Measurements from ENCODE around the gene PLSCR1.
"Not testable (repeated sequence)": the region's sequence is repeated elsewhere in the genome, so short reads cannot be mapped to it uniquely, and the experiment has no call there.

The PLSCR1 gene

DNA sequence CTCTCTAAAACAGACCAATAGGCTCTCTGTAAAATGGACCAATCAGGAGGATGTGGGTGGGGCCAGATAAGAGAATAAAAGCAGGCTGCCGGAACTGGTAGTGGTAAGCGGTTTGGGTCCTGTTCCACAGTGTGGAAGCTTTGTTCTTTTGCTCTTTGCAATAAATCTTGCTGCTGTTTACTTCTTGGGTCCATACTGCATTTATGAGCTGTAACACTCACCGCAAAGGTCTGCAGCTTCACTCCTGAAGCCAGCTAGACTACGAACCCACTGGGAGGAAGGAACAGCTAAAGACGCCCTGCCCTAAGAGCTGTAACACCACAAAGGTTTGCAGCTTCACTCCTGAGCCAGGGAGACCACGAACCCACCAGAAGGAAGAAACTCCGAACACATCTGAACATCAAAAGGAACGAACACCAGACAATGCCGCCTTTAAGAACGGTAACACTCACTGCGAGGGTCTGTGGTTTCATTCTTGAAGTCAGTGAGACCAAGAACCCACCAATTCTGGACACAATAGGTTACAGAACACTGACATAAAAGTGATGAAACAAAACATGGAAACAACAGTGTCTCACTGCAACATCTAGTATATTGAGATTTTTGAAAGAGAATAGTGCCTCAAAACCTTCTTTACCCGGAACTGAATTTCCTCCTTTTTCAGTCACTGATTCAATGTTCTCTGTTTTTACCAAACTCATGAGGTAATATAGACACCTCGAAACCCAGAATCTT is 46.2 kb downstream of the PLSCR1 start:
- no peaks in the 10 kb centered on the region for H3K36me3 ChIP-seq (ENCODE audit: insufficient read depth, low read length)
- no peaks in the 10 kb centered on the region for H3K27me3 ChIP-seq (ENCODE audit: insufficient read depth, low read length)
- no peaks in the 10 kb centered on the region for H3K9me2 ChIP-seq (ENCODE audit: low read depth, low read length)
- H3K79me2 ChIP-seq (ENCODE audit: insufficient read depth, low read length), result no peaks in the 10 kb centered on the region
- H3K27ac ChIP-seq (ENCODE audit: low read depth, low read length, poor library complexity, severe bottlenecking), result no peak overlapping the region
- no peaks in the 10 kb centered on the region for H3F3A ChIP-seq (ENCODE audit: insufficient read depth, low read length)
- no peaks in the 10 kb centered on the region for H3K4me1 ChIP-seq (ENCODE audit: insufficient read depth, low read length, severe bottlenecking)
- H3K9me3 ChIP-seq (ENCODE audit: low read length), result no peaks in the 10 kb centered on the region
- no peak overlapping the region for H2AFZ ChIP-seq (ENCODE audit: low read length)
- no peak overlapping the region for H3K4me2 ChIP-seq (ENCODE audit: low read length)
- no peak overlapping the region for H3K9ac ChIP-seq (ENCODE audit: low read length)
- no peak overlapping the region for H3K4me3 ChIP-seq (ENCODE audit: low read depth, low read length, poor library complexity, severe bottlenecking)
- no peak for TF ChIP-seq CTCF (IDR thresholded peaks at IDR 0.05; ENCODE audit: low read length)
- TF ChIP-seq EZH2 (IDR thresholded peaks at IDR 0.05; ENCODE audit: borderline replicate concordance, low read length), result no peak
- H4K20me1 ChIP-seq (ENCODE audit: insufficient read depth, low read length), result no peaks in the 10 kb centered on the region

GRCh38 chr3:146497145-146497843 is 47.1 kb downstream of the PLSCR1 start:
- H3K9ac ChIP-seq (ENCODE audit: low read length); H3K79me2 ChIP-seq (ENCODE audit: insufficient read depth, low read length); H3K4me1 ChIP-seq (ENCODE audit: insufficient read depth, low read length, severe bottlenecking); H2AFZ ChIP-seq (ENCODE audit: low read length); H3K36me3 ChIP-seq (ENCODE audit: insufficient read depth, low read length); H3K4me2 ChIP-seq (ENCODE audit: low read length); H4K20me1 ChIP-seq (ENCODE audit: insufficient read depth, low read length); H3K4me3 ChIP-seq (ENCODE audit: low read depth, low read length, poor library complexity, severe bottlenecking); H3K9me3 ChIP-seq (ENCODE audit: low read length); H3K27me3 ChIP-seq (ENCODE audit: insufficient read depth, low read length); H3F3A ChIP-seq (ENCODE audit: insufficient read depth, low read length); H3K27ac ChIP-seq (ENCODE audit: low read depth, low read length, poor library complexity, severe bottlenecking); H3K9me2 ChIP-seq (ENCODE audit: low read depth, low read length): not testable (repeated sequence)

GRCh38 chr3:146496726-146497125 is 47.7 kb downstream of the PLSCR1 start:
- H3K36me3 ChIP-seq (ENCODE audit: insufficient read depth, low read length), result no peaks in the 10 kb centered on the region
- no peak overlapping the region for H3K9ac ChIP-seq (ENCODE audit: low read length)
- H3K4me2 ChIP-seq (ENCODE audit: low read length), result no peak overlapping the region
- H3K9me2 ChIP-seq (ENCODE audit: low read depth, low read length), result no peaks in the 10 kb centered on the region
- no peak overlapping the region for H3K4me3 ChIP-seq (ENCODE audit: low read depth, low read length, poor library complexity, severe bottlenecking)
- no peak overlapping the region for H2AFZ ChIP-seq (ENCODE audit: low read length)
- no peaks in the 10 kb centered on the region for H4K20me1 ChIP-seq (ENCODE audit: insufficient read depth, low read length)
- no peaks in the 10 kb centered on the region for H3K4me1 ChIP-seq (ENCODE audit: insufficient read depth, low read length, severe bottlenecking)
- H3K27ac ChIP-seq (ENCODE audit: low read depth, low read length, poor library complexity, severe bottlenecking), result no peak overlapping the region
- no peaks in the 10 kb centered on the region for H3F3A ChIP-seq (ENCODE audit: insufficient read depth, low read length)
- no peaks in the 10 kb centered on the region for H3K79me2 ChIP-seq (ENCODE audit: insufficient read depth, low read length)
- H3K27me3 ChIP-seq (ENCODE audit: insufficient read depth, low read length), result no peaks in the 10 kb centered on the region
- H3K9me3 ChIP-seq (ENCODE audit: low read length), result no peaks in the 10 kb centered on the region
- TF ChIP-seq EZH2 (IDR thresholded peaks at IDR 0.05; ENCODE audit: borderline replicate concordance, low read length), result no peak
- no peak for TF ChIP-seq CTCF (IDR thresholded peaks at IDR 0.05; ENCODE audit: low read length)
